HepG2 (cell line): ENCODE data around the gene ZNF175.

Experiments
- CREB1 ChIP-seq, 2 experiments: fragments of 450-650 bp in 1 of 2; IDR thresholded peaks; 2 replicates each; pipeline ENCODE4 v1.6.1; 2016 to 2017; ENCODE audit warnings: control low read depth in 1 of 2, mild to moderate bottlenecking in 1 of 2, missing compliant biosample characterization in 1 of 2, missing genetic modification characterization in 1 of 2
- TP53 ChIP-seq: sonication (generic); formaldehyde crosslinking; conservative IDR thresholded peaks from 2 replicates; pipeline ENCODE4 v1.4.0; 2020; ENCODE audit warnings: missing genetic modification reagents
- ZNF512B ChIP-seq: sonication (generic); formaldehyde crosslinking; IDR thresholded peaks from 2 replicates; pipeline ENCODE4 v1.5.1; 2020; ENCODE audit warnings: missing genetic modification reagents, mild to moderate bottlenecking, borderline replicate concordance

GRCh38 chr19:51539821-51540366 lies 31.2 kb upstream of the ZNF175 start:
- no peak for TF ChIP-seq TP53 (CRISPR knock-in tag)
- no peak for TF ChIP-seq ZNF512B (CRISPR knock-in tag)
- no peak for TF ChIP-seq CREB1 (IDR thresholded peaks at IDR 0.05)
- no peak for TF ChIP-seq CREB1 (CRISPR knock-in tag; IDR thresholded peaks at IDR 0.05)
